Measurements from ENCODE around the gene DYRK3.
A peak's percentile ranks its signal among the peaks of the same experiment; 100 is the strongest.

DYRK3 gene

DNA sequence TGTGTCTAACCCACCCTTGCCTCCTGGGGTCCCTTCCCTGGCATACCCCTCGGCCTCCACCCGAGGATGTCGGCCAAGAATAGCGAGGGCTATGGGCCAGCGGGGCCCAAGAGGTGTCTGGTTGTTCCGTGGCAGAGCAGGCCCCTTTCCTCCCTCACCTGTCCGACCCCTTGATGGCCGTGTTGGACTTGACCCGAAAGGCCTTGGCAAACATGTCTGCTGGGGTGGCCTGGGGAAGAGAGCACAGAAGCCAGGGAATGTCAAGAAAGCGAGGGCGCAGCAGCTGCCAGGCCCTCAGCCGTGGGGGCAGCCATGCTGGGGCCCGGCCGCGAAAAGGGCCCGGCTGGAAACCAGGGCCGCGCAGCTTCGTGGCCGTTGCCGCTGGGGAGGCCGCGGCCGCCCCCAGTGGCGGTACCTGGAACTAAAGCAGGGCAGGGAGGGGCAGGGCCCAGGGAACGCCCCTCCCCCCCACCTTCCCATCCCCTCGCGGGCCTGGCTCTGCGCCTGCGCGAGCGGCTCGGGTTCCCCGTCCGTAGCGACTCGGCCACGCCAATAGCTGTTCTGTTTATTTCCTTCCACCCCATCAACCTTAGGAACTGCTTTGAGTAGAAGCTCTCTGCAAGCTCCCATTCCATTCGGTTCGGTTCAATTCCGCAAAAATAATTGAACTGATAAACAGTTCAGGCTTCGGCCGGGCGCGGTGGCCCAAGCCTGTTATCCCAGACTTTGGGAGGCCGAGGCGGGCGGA is 23.0 kb upstream of the DYRK3 start, which contains the start of gene EIF2D (continued):
- TF ChIP-seq ZBTB1 (tag by site-specific recombination; IDR thresholded peaks at IDR 0.05), result peak; percentile 98
- TF ChIP-seq, protein P1, sequence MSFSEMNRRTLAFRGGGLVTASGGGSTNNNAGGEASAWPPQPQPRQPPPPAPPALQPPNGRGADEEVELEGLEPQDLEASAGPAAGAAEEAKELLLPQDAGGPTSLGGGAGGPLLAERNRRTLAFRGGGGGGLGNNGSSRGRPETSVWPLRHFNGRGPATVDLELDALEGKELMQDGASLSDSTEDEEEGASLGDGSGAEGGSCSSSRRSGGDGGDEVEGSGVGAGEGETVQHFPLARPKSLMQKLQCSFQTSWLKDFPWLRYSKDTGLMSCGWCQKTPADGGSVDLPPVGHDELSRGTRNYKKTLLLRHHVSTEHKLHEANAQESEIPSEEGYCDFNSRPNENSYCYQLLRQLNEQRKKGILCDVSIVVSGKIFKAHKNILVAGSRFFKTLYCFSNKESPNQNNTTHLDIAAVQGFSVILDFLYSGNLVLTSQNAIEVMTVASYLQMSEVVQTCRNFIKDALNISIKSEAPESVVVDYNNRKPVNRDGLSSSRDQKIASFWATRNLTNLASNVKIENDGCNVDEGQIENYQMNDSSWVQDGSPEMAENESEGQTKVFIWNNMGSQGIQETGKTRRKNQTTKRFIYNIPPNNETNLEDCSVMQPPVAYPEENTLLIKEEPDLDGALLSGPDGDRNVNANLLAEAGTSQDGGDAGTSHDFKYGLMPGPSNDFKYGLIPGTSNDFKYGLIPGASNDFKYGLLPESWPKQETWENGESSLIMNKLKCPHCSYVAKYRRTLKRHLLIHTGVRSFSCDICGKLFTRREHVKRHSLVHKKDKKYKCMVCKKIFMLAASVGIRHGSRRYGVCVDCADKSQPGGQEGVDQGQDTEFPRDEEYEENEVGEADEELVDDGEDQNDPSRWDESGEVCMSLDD (tag by site-specific recombination; IDR thresholded peaks at IDR 0.05), result peak; percentile 83
- peak; percentile 93 for TF ChIP-seq ZFP69B (tag by site-specific recombination; IDR thresholded peaks at IDR 0.05)
- no peak for TF ChIP-seq AEBP2 (tag by site-specific recombination; IDR thresholded peaks at IDR 0.05; ENCODE audit: borderline replicate concordance)
- TF ChIP-seq ZNF544 (tag by site-specific recombination; IDR thresholded peaks at IDR 0.05), result no peak
- peak; percentile 53; the same call in 1 of the 2 replicates for TF ChIP-seq ZNF664 (tag by site-specific recombination; IDR thresholded peaks at IDR 0.05)
- TF ChIP-seq ZNF521 (tag by site-specific recombination; IDR thresholded peaks at IDR 0.05), result no peak
- TF ChIP-seq OSR2 (tag by site-specific recombination; IDR thresholded peaks at IDR 0.05), result peak; percentile 34; the same call in 1 of the 2 replicates
- TF ChIP-seq ZSCAN23 (tag by site-specific recombination; IDR thresholded peaks at IDR 0.05), result peak; percentile 94
- 0 out of 2 replicates have a peak, but pooled peaks have one; percentile 15 for TF ChIP-seq GFI1B (tag by site-specific recombination; IDR thresholded peaks at IDR 0.05)
- TF ChIP-seq ZNF791 (tag by site-specific recombination; IDR thresholded peaks at IDR 0.05), result no peak
- no peak for TF ChIP-seq ZNF530 (tag by site-specific recombination; IDR thresholded peaks at IDR 0.05; ENCODE audit: low read depth)
- no peak for TF ChIP-seq SETDB1 (IDR thresholded peaks at IDR 0.05; ENCODE audit: insufficient read length, low read length)
- TF ChIP-seq ZNF624 (tag by site-specific recombination; IDR thresholded peaks at IDR 0.05), result 0 out of 2 replicates have a peak, but pooled peaks have one; percentile 43
- TF ChIP-seq ZNF426 (tag by site-specific recombination; IDR thresholded peaks at IDR 0.05), result no peak
- TF ChIP-seq ZNF701 (tag by site-specific recombination; IDR thresholded peaks at IDR 0.05), result peak; percentile 63; the same call in 1 of the 2 replicates
- no peak for TF ChIP-seq HOXA7 (CRISPR knock-in tag; IDR thresholded peaks at IDR 0.05; ENCODE audit: borderline replicate concordance)
- TF ChIP-seq ZNF501 (tag by site-specific recombination; IDR thresholded peaks at IDR 0.05), result peak; percentile 100
- TF ChIP-seq ZFP3 (tag by site-specific recombination; IDR thresholded peaks at IDR 0.05; ENCODE audit: low read depth), result no peak
- TF ChIP-seq, protein P2, sequence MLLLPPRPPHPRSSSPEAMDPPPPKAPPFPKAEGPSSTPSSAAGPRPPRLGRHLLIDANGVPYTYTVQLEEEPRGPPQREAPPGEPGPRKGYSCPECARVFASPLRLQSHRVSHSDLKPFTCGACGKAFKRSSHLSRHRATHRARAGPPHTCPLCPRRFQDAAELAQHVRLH (tag by site-specific recombination; IDR thresholded peaks at IDR 0.05), result peak; percentile 84
- TF ChIP-seq GLI2 (tag by site-specific recombination; IDR thresholded peaks at IDR 0.05; ENCODE audit: borderline replicate concordance, low read depth), result peak; percentile 12; the same call in 1 of the 2 replicates
- TF ChIP-seq ZNF585B (tag by site-specific recombination; IDR thresholded peaks at IDR 0.05), result 0 out of 2 replicates have a peak, but pooled peaks have one; percentile 28
- TF ChIP-seq TSHZ1 (tag by site-specific recombination; IDR thresholded peaks at IDR 0.05; ENCODE audit: borderline replicate concordance), result peak; percentile 85; the same call in 1 of the 2 replicates
- no peak for TF ChIP-seq ZNF266 (tag by site-specific recombination; IDR thresholded peaks at IDR 0.05; ENCODE audit: low read depth)
- TF ChIP-seq ZNF449 (tag by site-specific recombination; IDR thresholded peaks at IDR 0.05), result peak; percentile 72
- TF ChIP-seq PBX3 (CRISPR knock-in tag; IDR thresholded peaks at IDR 0.05), result peak; percentile 93
- peak; percentile 87; the same call in 1 of the 2 replicates for TF ChIP-seq KLF7 (tag by site-specific recombination; IDR thresholded peaks at IDR 0.05; ENCODE audit: borderline replicate concordance)
- TF ChIP-seq ZNF600 (tag by site-specific recombination; IDR thresholded peaks at IDR 0.05), result peak; percentile 89
- TF ChIP-seq IKZF3 (tag by site-specific recombination; IDR thresholded peaks at IDR 0.05), result peak; percentile 53; the same call in 1 of the 2 replicates
